CD4-positive, alpha-beta T cell treated with Interleukin-2 at 100 ng/mL for 4 hours (primary cell): ENCODE measurements around the gene CEP41.

ENCODE experiments used
- DNase-seq: peaks from one replicate; pipeline ENCODE4 v3.0.0-alpha.2; 2020; ENCODE audit warnings: low spot score

Gene CEP41

DNA sequence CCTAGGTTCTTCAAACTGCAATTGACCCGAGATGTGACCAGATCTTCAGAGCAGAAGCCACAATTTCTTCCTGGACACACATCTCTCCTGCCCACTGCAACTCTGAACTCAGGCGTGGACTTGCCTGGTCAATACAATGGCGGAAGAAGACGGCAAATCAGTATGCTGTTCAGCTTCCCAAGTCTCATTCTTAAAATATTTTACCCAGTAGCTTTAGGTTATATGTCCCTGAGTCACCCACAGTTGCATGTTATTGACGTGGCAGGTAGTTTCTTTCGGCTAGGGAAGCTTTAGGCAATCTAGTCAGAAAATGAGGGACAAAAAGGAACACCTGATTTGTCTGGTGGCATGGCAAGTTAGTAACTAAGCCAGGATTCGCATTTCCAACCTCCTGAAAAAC, 22.5 kb downstream of the CEP41 start:
- no peak for DNase-seq

DNA sequence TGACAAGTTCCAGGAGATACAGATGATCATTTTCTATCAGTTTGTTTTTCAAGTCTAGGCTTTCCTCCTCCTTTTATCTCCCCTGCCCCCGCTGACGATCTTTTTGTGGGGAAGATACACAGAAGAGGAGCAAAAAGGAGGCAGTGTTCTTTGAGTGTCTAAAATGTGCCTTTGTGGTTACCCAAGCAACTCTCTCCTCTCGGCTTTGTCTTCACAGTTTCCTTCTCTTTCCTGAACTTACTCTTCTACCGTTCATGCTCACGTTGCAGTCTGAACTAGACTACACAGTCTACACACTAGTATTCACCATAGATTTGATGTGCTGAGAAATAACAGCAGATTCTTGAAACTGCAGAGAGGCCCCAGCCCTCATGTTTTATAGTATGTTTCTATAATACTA, 23.6 kb downstream of the CEP41 start:
- DNase-seq: no peak

DNA sequence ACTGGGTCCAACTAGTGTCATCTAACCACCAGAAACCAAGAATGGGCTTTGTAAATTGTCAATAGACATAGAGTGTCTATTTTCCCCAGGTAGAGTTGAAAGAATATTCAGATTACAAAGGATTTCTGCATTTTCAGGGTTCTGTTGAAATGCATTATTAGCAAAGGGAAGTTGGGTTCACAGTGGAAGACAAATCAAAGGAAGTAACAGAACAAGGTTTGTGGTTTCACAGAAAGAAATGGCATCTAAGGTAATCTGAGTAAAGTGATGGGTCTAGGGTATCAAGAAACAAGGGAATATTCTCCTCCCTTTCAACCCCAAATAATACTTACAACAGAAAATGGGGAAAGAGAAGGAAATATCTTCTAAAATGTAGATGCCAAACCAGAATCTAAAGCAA, 25.8 kb downstream of the CEP41 start:
- DNase-seq: no peak

DNA sequence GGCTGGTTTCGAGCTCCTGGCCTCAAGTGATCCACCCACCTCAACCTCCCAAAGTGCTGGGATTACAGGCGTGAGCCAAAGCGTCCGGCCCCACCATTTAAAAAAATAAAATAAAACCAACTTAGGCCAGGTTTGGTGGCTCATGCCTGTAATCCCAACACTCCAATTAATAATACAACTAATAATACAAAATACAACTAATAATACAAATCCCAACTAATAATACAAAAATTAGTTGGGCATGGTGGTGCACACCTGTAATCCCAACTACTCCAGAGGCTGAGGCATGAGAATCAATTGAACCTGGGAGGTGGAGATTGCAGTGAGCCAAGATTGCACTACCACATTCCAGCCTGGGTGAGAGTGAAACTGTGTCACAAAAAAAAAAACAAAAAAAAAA, 27.6 kb downstream of the CEP41 start:
- DNase-seq: no peak

DNA sequence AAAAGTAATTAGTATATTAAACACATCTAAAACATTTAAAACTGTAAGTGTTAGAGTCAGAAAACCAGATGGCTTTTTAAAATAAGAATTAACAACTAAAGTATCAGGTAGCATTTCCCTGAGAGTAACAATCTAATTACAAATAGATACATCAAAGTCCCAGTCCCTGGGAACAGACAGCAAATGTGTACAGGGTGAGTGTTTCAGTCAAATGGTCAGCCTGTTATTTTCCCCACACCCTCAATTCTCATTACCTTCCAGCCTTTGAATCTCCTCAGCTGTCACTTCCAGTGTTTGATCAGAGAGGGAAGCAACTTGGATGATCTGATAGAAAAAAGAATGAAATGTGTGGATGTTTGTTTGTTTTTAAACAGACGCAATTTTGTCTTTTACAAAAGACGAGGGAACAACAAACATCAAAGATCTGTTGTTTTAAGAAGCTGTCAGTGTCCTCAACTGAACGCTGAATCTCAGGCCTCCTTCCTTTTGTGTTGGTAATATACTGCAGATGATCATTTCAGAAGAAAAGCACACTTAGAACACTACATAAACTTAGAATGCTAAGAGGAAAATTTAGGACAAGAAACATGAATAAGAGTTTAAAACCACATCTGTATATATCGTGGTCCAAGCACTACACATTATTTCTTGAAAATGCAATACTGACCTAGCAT, 29.8 kb downstream of the CEP41 start:
- no peak for DNase-seq

DNA sequence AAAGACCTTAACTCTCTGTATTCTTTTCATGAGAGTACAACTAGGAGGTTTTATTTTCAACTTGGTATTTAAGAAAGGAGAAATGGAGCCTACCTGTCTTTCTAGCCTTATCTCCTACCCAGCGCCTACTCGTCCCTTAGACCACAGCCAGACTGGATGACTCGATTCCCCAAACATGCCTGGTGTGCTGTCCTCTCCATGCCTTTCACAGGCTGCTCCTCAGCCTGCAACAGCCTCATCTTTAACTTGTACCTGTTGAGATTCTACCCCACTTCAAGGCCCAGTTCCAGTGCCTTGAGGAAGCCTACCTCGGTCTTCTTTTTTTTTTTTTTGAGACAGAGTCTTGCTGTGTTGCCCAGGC, 31.1 kb downstream of the CEP41 start:
- no peak for DNase-seq

DNA sequence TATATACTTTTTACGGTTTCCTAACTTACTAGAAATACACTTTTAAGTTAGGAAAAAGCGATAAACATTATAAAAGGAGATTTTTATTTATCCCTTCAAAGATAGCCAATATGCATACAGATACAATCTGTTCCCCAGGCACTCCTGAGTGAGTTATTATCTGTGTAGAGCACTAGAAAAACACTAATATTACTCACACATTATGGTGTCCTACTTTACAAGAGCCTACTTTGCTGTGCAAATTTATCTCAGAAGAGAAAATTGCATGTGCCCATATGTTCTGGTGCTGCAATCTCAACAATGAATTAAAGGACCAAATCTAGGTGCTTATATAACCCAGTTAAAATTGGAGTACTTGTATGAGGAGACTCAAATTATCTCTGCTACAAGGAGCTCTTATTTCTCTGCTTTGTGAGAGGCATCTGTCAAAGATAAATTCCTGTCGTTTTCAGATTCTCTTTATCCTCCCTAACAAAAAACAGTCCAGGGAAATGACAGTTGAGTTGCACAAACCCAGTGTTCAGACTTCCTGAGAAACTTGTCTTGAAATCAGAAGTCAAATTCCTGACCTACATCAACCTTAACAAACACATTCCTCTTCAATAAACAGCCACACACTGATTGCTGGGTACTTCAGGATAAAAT, 31.6 kb downstream of the CEP41 start:
- DNase-seq: no peak

DNA sequence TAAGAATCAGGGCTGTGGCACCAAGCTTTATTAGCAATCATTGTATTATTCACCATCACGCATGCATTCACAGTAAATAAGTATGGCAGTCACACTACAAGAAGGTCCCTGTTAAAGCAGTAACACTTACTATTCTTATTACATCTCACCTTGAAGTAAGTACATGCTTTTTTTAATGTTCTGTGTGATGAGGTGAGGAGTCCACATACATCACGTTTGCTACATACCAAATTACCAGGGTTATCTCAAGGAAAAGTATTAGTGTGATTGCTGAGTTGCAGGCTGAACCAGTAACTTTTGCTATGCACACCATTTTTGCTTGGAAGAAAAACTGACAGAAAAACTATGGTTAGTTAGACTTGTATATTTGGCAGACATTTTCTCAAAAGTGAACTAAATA, 35.8 kb downstream of the CEP41 start:
- no peak for DNase-seq

DNA sequence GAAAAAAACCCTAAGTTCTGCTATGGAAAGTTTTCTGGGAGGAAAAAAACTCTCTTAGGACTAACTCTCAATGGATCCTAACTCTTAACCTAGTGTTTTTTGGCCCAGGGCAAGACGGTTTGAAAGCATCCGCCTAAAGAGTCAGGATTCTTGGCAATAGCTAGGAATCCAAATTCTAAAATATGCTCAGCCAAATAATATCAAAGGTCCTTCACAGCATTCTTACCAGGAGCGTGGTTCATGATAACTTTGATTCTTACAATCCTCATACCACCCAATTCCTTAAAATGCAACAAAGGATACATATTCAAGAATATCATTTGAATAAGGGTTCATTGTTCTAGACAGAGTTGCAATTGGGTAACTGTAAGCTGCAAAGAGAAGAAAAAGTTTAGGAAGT, 39.2 kb downstream of the CEP41 start:
- no peak for DNase-seq

DNA sequence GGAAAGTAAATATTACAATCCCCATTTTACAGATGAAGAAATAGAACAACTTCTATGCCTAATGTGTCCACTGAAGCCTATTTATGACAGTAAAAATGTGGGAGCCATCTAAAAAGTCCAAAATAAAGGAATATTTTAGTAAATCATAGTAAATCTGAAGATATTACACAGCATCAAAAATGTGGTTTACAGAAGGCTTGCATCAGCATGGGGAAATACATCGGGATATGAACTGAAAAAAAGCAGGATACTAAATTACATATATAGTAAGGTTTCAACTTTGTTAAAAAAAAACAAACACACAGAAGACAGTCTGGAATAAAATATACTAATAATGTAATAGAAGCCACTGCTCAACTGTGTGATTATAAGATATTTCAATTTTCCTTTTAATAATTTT, 39.7 kb downstream of the CEP41 start:
- DNase-seq: no peak

DNA sequence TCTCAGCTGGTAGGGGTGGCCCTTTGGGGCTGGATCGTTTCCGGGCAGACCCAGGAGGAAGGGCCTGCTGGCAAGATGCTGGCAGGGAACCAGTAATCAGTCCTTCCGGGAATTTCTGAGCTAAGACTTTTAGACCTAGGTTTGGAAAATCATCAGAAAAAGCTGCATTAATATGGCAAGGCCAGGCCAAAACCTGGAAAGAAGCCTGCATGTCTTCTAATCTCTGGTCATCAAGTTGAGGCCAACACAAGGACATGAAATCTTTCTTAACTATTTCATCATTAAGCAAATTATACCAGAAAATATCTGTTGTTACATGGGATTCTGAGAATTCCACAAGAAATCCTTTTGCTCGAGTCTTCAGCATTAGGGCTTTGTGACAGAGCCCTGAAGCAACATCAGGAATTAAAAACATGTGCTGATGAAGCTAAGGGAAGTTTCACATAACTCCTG, 40.7 kb downstream of the CEP41 start:
- DNase-seq: no peak

DNA sequence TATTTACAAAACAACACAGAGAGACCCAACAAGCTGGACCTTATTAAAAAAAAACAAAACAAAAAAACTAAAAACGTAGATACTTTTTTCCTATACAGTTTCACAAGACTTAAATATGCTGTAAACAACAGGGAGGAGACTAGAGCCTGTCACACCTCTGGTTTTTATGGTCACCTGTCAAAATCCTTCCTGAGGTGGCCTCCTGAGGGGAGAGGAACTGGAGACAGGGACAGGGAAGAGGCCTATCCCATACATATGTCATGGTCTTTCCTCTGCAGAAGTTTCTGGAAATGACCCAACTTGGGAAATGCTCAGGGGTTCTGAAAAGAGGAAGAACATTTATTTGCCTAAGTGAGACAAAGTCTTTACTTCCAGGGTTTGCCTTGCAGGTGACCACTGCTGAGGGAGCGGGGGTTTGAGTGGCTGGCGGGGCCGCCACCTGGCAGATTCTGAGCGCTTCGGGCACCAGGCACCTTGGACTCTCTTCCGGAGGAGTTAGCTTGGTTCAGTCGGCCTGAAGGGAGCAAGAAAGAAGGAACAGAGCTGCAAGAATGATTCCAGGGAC, 42.2 kb downstream of the CEP41 start:
- DNase-seq: no peak

DNA sequence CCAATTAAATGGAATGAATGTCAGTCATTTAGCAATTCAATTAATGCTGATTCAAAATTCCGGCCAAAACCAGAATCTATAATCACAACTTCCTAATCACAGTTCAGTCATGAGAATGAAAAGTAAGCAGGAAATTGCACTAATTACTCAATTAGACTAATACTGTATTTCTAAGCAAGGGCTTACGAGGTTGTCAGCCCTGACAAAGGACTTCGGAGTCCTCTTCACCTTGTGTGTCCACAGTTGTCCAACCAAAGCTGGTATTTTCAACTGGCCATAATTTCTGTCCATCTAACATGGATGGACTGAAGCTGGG, 43.1 kb downstream of the CEP41 start:
- DNase-seq: no peak

DNA sequence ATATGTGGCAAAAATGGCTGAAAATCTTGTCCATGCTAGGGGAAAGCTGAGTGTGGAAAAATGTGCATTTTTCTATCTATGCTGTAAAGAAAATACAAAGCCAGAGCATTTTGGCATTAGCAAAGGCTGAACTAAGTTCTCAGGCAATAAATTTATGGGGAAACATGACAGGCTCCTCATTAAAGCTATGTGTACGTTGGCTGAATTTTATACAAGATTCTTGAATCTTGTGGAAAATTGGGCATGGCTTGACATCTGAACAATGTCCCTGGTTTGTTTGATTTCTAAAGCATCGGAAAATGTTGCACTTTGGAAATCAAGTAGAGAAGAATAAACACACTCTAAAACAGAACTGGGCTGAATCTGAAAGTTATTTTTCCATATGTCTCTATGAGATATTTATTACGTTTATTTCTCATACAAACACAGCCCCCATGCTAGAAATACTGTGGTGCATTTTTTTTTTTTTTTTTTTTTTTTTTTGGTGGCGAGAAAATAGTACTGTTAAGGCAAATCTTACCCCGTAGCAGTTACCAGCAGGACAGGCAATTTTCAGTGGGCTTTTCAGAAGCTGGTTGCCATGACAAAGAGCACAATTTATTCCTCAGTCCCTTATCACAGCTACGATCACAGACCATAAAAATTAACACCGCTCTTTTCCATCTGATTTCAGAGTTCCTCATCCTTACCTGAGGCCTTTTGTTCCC, 43.6 kb downstream of the CEP41 start:
- DNase-seq: no peak

DNA sequence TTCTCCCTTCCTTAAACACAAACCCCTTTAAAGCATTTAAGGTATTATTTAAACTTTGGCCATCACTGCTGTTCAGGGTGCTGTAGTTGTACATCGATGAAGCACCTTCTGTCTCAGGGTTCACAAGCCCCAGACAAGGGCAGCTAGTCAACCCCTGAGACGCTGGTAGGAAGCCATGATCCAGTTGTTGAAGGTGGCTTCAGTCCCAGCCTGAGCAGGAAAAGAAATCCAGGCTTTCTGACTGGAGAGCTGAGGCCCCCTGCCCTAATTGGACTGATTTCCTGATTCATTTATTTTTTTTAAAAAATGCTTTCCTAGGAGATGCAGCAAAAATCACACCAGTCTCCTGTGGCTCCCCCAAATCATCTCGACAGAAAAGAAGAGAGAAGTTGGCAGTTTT, 44.7 kb downstream of the CEP41 start:
- DNase-seq: no peak

DNA sequence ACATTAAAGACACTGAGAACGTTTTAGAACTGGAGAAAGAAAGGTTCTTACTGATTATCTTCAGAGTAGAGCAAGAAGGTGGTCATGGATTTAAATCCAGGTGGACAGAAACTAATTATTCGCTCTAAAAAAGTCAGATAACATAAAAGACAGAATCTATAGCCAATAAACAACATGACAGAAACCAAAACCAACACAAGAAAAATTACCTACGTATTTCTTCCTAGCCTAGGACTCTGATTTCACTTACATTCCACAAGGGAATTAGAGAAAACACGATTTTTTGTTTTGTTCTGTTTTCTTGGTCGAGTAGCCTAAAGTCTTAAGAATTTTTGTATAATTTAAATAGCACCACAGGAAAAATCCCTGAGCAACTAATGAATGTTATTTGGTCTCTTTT, 45.4 kb downstream of the CEP41 start:
- DNase-seq: no peak

DNA sequence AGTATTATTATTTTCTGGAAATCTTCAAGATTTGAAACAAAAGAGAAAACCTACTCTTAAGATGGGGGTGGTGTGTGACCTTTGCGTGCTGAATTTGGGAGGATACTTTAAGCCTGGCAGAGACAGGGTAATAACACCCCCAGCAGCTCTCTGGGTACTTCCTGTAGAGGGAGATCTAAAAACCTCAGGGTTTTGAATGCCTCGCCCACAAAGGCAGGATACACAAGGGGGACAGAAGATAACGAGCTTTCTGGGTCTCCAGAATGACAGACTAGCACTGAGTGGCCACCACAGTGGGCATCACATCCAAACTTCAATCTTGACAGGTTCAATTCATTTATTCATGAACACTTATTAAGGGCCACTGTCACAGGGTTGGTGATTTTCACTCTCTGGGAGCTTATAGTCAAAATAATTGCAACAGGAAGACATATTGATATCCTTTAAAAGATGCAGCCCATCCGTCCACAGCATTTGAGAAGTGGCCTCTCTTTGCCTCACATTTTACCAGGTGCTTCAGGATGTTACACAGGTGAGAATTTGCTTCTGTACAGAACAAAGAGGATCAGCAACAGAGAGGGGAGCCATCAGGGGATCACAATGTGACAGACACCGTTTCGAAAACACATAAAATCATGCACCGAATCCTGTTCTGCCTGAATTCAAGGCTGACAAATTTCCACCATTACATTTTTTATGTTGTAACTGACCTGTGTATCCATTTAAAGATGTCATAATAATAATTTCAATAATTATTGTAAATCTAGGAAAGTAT, 46.2 kb downstream of the CEP41 start:
- peak; percentile 32 for DNase-seq

DNA sequence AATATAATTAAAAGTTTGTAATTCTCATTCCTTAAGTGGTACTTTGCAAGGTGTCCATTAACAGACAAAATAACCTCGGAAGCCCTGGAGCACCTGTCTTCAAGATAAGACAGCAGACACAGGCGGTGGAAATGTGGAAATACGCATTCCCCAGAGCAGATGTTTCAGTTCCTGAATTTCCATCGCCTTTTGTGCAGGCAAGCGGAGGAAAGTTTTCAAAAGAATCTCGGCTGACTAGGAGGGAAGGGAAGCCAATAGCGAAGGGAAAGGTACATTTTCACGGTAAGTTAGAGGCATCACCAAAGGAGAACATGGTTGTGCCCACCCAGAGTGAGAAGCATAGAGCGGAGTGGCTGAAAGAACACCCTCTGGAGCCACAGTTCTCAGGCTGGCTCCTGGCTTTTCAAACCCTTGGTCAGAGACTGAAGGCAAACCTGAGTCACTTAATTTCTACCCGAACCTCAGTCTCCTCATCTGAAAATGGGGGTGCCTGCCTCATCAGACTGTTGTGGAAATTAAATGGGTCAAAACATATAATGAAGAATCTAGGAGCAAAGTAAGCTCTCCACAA, 46.9 kb downstream of the CEP41 start:
- DNase-seq: no peak

DNA sequence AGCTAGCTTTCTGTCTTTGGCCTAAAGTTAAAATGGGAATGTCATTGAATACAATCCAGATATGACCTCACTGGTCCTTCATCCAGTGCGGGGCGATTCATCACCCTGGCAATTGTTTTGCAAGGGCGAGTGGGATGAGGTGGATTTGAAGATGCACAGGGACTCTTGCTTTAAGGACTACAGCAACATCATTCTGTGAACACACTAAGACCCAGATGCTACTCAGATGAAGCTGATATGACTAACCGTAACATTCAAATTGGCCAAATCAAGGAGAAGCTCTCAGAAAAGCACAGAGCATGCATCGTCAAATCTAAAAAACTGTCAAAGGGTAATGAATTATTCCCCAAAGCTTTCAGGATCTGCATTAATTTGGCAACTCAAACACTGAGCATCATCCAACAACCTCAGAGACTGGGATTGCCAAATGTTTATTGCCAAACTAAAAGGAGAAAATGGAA, 47.7 kb downstream of the CEP41 start:
- no peak for DNase-seq

DNA sequence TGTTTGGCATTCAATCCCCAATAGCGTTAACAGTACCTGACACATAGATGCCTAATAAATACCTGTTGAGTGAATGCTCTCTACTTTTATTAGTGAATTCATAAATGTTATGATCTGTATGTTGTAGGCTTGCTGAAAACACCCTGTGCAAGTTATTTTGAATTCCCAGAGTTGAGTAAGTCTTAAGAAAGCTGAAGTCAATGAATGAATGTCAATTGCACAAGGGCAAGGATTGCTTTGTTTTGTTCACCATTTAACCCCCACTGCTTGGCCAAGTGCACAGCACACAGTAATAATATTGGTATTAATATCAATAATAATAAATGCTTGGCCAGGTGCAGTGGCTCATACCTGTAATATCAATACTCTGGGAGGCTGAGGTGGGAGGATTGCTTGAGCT, 50.3 kb downstream of the CEP41 start:
- no peak for DNase-seq

DNA sequence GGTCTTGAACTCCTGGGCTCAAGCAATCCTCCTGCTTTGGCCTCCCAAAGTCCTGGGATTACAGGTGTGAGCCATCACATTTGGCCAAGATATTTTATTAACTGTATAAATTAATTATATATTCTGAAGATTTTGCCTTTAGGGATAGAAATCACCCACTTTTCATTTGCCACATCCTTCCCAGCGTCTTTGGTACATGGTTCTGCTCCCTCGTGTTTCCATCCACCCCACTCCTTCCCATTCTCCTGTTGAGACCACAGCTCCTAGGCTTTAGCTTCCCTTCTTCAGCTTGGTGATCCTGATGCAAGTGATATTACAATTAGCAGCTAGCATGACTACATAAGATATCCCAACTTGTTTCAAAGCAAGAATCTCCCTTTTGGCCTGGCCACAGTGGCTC, 52.1 kb downstream of the CEP41 start:
- no peak for DNase-seq
